Stimulated activated CD8-positive, alpha-beta memory T cell treated with anti-CD3 and anti-CD28 coated beads, Interleukin-12 subunit alpha, Interleukin-12 subunit beta, amount 100 ng/mL, for 1 hour (primary cell): ENCODE measurements around the gene DENND1B.
A peak's percentile ranks its signal among the peaks of the same experiment; 100 is the strongest.
"Not testable (repeated sequence)": the region's sequence is repeated elsewhere in the genome, so short reads cannot be mapped to it uniquely, and the experiment has no call there.

Source experiments
- DNase-seq: peaks from one replicate; pipeline ENCODE4 v3.0.0-alpha.2; 2020; ENCODE audit warnings: low read depth

Gene DENND1B

GRCh38 chr1:197553281-197553680 lies 222.0 kb downstream of the DENND1B start:
- DNase-seq: no peak

GRCh38 chr1:197546989-197547388 lies 228.3 kb downstream of the DENND1B start:
- no peak for DNase-seq

- DNase-seq: no peak
Measured at GRCh38 chr1:197544553-197544952, 230.7 kb downstream of the DENND1B start.

GRCh38 chr1:197544130-197544529 lies 231.2 kb downstream of the DENND1B start:
- no peak for DNase-seq

GRCh38 chr1:197541411-197541810 lies 233.9 kb downstream of the DENND1B start:
- no peak for DNase-seq

- no peak for DNase-seq
Measured at GRCh38 chr1:197526736-197527371, 248.4 kb downstream of the DENND1B start.

GRCh38 chr1:197521118-197521739 lies 254.1 kb downstream of the DENND1B start:
- DNase-seq: no peak

GRCh38 chr1:197519741-197520334 lies 255.4 kb downstream of the DENND1B start:
- DNase-seq: no peak

GRCh38 chr1:197515421-197515820 lies 259.9 kb downstream of the DENND1B start:
- no peak for DNase-seq

GRCh38 chr1:197510691-197511378 lies 264.4 kb downstream of the DENND1B start:
- no peak for DNase-seq

GRCh38 chr1:197496722-197497121 lies 278.6 kb downstream of the DENND1B start:
- no peak for DNase-seq

- not testable (repeated sequence) for DNase-seq
Measured at GRCh38 chr1:197491505-197491904, 283.8 kb downstream of the DENND1B start.

- no peak for DNase-seq
Measured at GRCh38 chr1:197486946-197487345, 288.3 kb downstream of the DENND1B start.

GRCh38 chr1:197485790-197486189 lies 289.5 kb downstream of the DENND1B start:
- no peak for DNase-seq

- DNase-seq: peak; percentile 1
Measured at GRCh38 chr1:197481101-197481500, 294.2 kb downstream of the DENND1B start.

- no peak for DNase-seq
Measured at GRCh38 chr1:197480446-197480845, 294.8 kb downstream of the DENND1B start.

GRCh38 chr1:197472141-197472540 lies 303.1 kb downstream of the DENND1B start:
- DNase-seq: no peak

- DNase-seq: no peak
Measured at GRCh38 chr1:197471248-197471985, 303.9 kb downstream of the DENND1B start.

- DNase-seq: no peak
Measured at GRCh38 chr1:197470330-197470729, 304.9 kb downstream of the DENND1B start.

GRCh38 chr1:197469620-197470210 lies 305.6 kb downstream of the DENND1B start:
- no peak for DNase-seq

GRCh38 chr1:197468543-197469175 lies 306.6 kb downstream of the DENND1B start:
- no peak for DNase-seq
